Activated T-cell treated with anti-CD3 and anti-CD28 coated beads for 48 hours (primary cell): Measurements from ENCODE around the gene POLR2L.

ENCODE experiments used
- DNase-seq: peaks from one replicate; pipeline ENCODE4 v3.0.0-alpha.2; 2020; ENCODE audit warnings: low read depth

Gene POLR2L

GRCh38 chr11:810040-810567 lies 32.2 kb downstream of the POLR2L start:
- no peak for DNase-seq

- peak; percentile 98 for DNase-seq
Observed at GRCh38 chr11:809287-810039, 32.9 kb downstream of the POLR2L start, which contains the start of gene RPLP2. Gene RPLP2, plus strand, starts transcription at chr11:809967. Its CDS starts 268 bp downstream, at chr11:810235.

GRCh38 chr11:808427-809286 lies 33.7 kb downstream of the POLR2L start:
- no peak for DNase-seq

GRCh38 chr11:804599-804964 lies 37.7 kb downstream of the POLR2L start:
- DNase-seq, result no peak

GRCh38 chr11:803770-804598 lies 38.3 kb downstream of the POLR2L start:
- no peak for DNase-seq

- no peak for DNase-seq
Observed at GRCh38 chr11:803467-803742, 38.9 kb downstream of the POLR2L start.

- DNase-seq, result no peak
Observed at GRCh38 chr11:802693-803466, 39.4 kb downstream of the POLR2L start.

- DNase-seq, result no peak
Observed at GRCh38 chr11:802018-802617, 40.2 kb downstream of the POLR2L start.

GRCh38 chr11:801097-801780 lies 41.1 kb downstream of the POLR2L start:
- no peak for DNase-seq

GRCh38 chr11:800473-800872 lies 41.9 kb downstream of the POLR2L start:
- no peak for DNase-seq

GRCh38 chr11:799641-800316 lies 42.5 kb downstream of the POLR2L start:
- DNase-seq, result no peak

- DNase-seq, result peak; percentile 87
Observed at GRCh38 chr11:798093-798713, 44.1 kb downstream of the POLR2L start, which contains the start of gene SLC25A22. Gene SLC25A22, minus strand, starts transcription at chr11:798281. Its CDS starts 3,275 bp downstream, at chr11:795006.

- DNase-seq, result peak; percentile 74
Observed at GRCh38 chr11:797296-798092, 44.8 kb downstream of the POLR2L start.

GRCh38 chr11:796565-797295 lies 45.6 kb downstream of the POLR2L start:
- DNase-seq, result no peak

- DNase-seq, result peak; percentile 85
Observed at GRCh38 chr11:795634-796564, 46.4 kb downstream of the POLR2L start.

- DNase-seq, result no peak
Observed at GRCh38 chr11:794766-795633, 47.3 kb downstream of the POLR2L start.
